GM18498 (cell line): ENCODE data around the gene HSPB6.
"Not testable (repeated sequence)": the region's sequence is repeated elsewhere in the genome, so short reads cannot be mapped to it uniquely, and the experiment has no call there.

ENCODE experiments used
- ATAC-seq: cut with Tn5 transposase; IDR thresholded peaks from one replicate; pipeline ENCODE4 v1.9.1; 2021; ENCODE audit warnings: mild to moderate bottlenecking, moderate library complexity; ENCODE audit not compliant: unreplicated experiment

Gene HSPB6

GRCh38 chr19:35786299-35787160 is 29.7 kb upstream of the HSPB6 start:
- ATAC-seq, result no peak

- ATAC-seq, result no peak
These were observed 28.5 kb upstream of the HSPB6 start for GRCh38 chr19:35785339-35785627.

- no peak for ATAC-seq
These were observed 27.9 kb upstream of the HSPB6 start for GRCh38 chr19:35784503-35785338.

- ATAC-seq, result no peak
These were observed 26.9 kb upstream of the HSPB6 start for GRCh38 chr19:35783469-35784434.

- ATAC-seq, result no peak
These were observed 25.8 kb upstream of the HSPB6 start for GRCh38 chr19:35782589-35782988.

- no peak for ATAC-seq
These were observed 24.8 kb upstream of the HSPB6 start for GRCh38 chr19:35781650-35782049.

- no peak for ATAC-seq
These were observed 23.9 kb upstream of the HSPB6 start for GRCh38 chr19:35780717-35781116.

GRCh38 chr19:35780058-35780457 is 23.2 kb upstream of the HSPB6 start:
- ATAC-seq, result no peak

- ATAC-seq, result no peak
These were observed 22.2 kb upstream of the HSPB6 start for GRCh38 chr19:35779033-35779432.

GRCh38 chr19:35777961-35778360 is 21.1 kb upstream of the HSPB6 start:
- ATAC-seq, result no peak

GRCh38 chr19:35777086-35777841 is 20.4 kb upstream of the HSPB6 start:
- ATAC-seq, result no peak

- ATAC-seq, result no peak
These were observed 19.4 kb upstream of the HSPB6 start for GRCh38 chr19:35776102-35776788.

GRCh38 chr19:35775298-35776101 is 18.7 kb upstream of the HSPB6 start, which contains the start of gene ARHGAP33:
TSS of gene ARHGAP33 (plus strand) at chr19:35775564. CDS start at chr19:35775659, 95 bp downstream.
- peak; percentile 95 for ATAC-seq

GRCh38 chr19:35775046-35775297 is 18.1 kb upstream of the HSPB6 start:
- ATAC-seq, result no peak

- no peak for ATAC-seq
These were observed 17.6 kb upstream of the HSPB6 start for GRCh38 chr19:35774274-35775045.

- ATAC-seq, result no peak
These were observed 16.4 kb upstream of the HSPB6 start for GRCh38 chr19:35773020-35773806.

GRCh38 chr19:35772362-35772761 is 15.5 kb upstream of the HSPB6 start:
- not testable (repeated sequence) for ATAC-seq

- ATAC-seq, result no peak
These were observed 11.2 kb upstream of the HSPB6 start for GRCh38 chr19:35768082-35768421.
